Astrocyte (in vitro differentiated cells and primary cell): Measurements from ENCODE around the gene ARHGAP44. TPM values are rescaled to one million over a fixed set of nuclear protein-coding genes. Genes with fewer than 3 reads are reported as not detected.

Source experiments
- DNase-seq: peaks from one replicate; pipeline ENCODE4 v3.0.0-alpha.2; 2010; ENCODE audit warnings: low read depth
- FAIRE-seq: peaks from 2 replicates; lab custom pipeline; 2011; peaks lifted over from hg19 to GRCh38; lab: Jason Lieb, UNC
- H2AFZ ChIP-seq: 2 replicates; pipeline ENCODE4 v1.6.0; 2012; ENCODE audit warnings: low read depth, low read length, inconsistent platforms
- H3K27ac ChIP-seq: 2 replicates; pipeline ENCODE4 v1.5.1; 2011; ENCODE audit warnings: low read depth, low read length, inconsistent platforms
- H3K27me3 ChIP-seq: 2 replicates; pipeline ENCODE4 v1.6.0; 2011; ENCODE audit warnings: low read length, inconsistent platforms; ENCODE audit not compliant: insufficient read depth
- H3K36me3 ChIP-seq: 2 replicates; pipeline ENCODE4 v1.5.1; 2011; ENCODE audit warnings: low read length, inconsistent platforms; ENCODE audit not compliant: insufficient read depth
- H3K4me1 ChIP-seq: 2 replicates; pipeline ENCODE4 v1.5.1; 2011; ENCODE audit warnings: low read length, inconsistent platforms; ENCODE audit not compliant: insufficient read depth
- H3K4me2 ChIP-seq: 2 replicates; pipeline ENCODE4 v1.6.0; 2012; ENCODE audit warnings: low read length, inconsistent platforms
- H3K4me3 ChIP-seq: 2 replicates; pipeline ENCODE4 v1.5.1; 2011; ENCODE audit warnings: low read depth, mild to moderate bottlenecking, low read length, inconsistent platforms; ENCODE audit not compliant: insufficient read depth
- H3K79me2 ChIP-seq: 2 replicates; pipeline ENCODE4 v1.6.0; 2012; ENCODE audit warnings: mild to moderate bottlenecking, low read length, inconsistent platforms; ENCODE audit not compliant: insufficient read depth
- H3K9ac ChIP-seq: 2 replicates; pipeline ENCODE4 v1.6.0; 2012; ENCODE audit warnings: mild to moderate bottlenecking, low read length, inconsistent platforms
- H3K9me3 ChIP-seq: 2 replicates; pipeline ENCODE4 v1.5.1; 2012; ENCODE audit warnings: low read depth, mild to moderate bottlenecking, low read length, inconsistent platforms; ENCODE audit not compliant: insufficient read depth
- H4K20me1 ChIP-seq: 2 replicates; pipeline ENCODE4 v1.6.0; 2012; ENCODE audit warnings: low read length, inconsistent platforms; ENCODE audit not compliant: insufficient read depth
- H3K27ac Mint-ChIP-seq: one replicate; pipeline ENCODE4 v1.8.0; 2021; ENCODE audit warnings: mild to moderate bottlenecking, mixed read lengths; ENCODE audit not compliant: unreplicated experiment
- H3K27me3 Mint-ChIP-seq: one replicate; pipeline ENCODE4 v1.8.0; 2021; ENCODE audit warnings: low read depth, mixed read lengths; ENCODE audit not compliant: unreplicated experiment
- H3K36me3 Mint-ChIP-seq: one replicate; pipeline ENCODE4 v1.8.0; 2021; ENCODE audit warnings: low read depth, mixed read lengths; ENCODE audit not compliant: unreplicated experiment
- H3K4me1 Mint-ChIP-seq: one replicate; pipeline ENCODE4 v1.8.0; 2021; ENCODE audit warnings: low read depth, mixed read lengths; ENCODE audit not compliant: unreplicated experiment
- H3K4me3 Mint-ChIP-seq: one replicate; pipeline ENCODE4 v1.8.0; 2021; ENCODE audit warnings: mild to moderate bottlenecking, moderate library complexity, mixed read lengths; ENCODE audit not compliant: unreplicated experiment
- H3K9me3 Mint-ChIP-seq: one replicate; pipeline ENCODE4 v1.8.0; 2021; ENCODE audit warnings: mild to moderate bottlenecking, mixed read lengths; ENCODE audit not compliant: unreplicated experiment
- EZH2 ChIP-seq: IDR thresholded peaks from 2 replicates; pipeline ENCODE4 v1.6.1; 2012; ENCODE audit warnings: mild to moderate bottlenecking, low read length, inconsistent platforms; ENCODE audit not compliant: insufficient read depth
- total RNA-seq: library from RNA; stranded (reverse); gene quantifications from 2 replicates; pipeline ENCODE4 v1.2.1, GENCODE V29; 2021
- TF ChIP-seq, protein P1 (sequence below): IDR thresholded peaks from 2 replicates; pipeline ENCODE4 v1.5.1; 2011; ENCODE audit warnings: low read depth, mild to moderate bottlenecking, inconsistent platforms, low read length, moderate library complexity; ENCODE audit not compliant: insufficient read depth

ARHGAP44 gene
- total RNA-seq, 1 donor from 2014 or later, result 3.0 TPM

DNA sequence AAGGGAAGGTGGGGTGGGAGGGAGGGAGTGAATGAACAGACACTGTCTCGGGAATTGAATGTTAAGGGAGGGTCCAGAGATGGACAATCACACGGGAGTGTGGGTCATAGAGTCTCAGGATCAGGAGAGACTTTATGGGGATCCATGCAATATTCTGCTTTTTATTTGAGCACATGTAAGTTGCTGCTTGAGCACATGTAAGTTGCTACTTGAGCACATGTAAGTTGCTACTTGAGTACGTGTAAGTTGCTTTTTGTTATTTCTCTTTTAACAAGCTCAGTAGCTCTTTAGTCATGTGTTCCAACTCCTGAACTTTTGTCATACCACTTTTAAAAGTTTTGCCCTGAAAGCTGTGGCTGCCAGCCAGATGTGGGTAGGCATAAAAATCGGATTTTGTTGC, 110.3 kb downstream of the ARHGAP44 start:
- Mint-ChIP-seq H3K4me3 (no peak overlapping the region), H3K36me3 (no peaks in the 10 kb centered on the region), H3K27me3 (no peaks in the 10 kb centered on the region), H3K4me1 (no peaks in the 10 kb centered on the region), H3K27ac (no peak overlapping the region), H3K9me3 (peaks cover 2% of the 10 kb centered on the region)
- Histone ChIP-seq H3K27ac (no peak overlapping the region), H3K36me3 (no peaks in the 10 kb centered on the region), H2AFZ (no peak overlapping the region), H3K4me1 (no peaks in the 10 kb centered on the region), H3K4me3 (no peak overlapping the region), H3K9me3 (peaks cover 7% of the 10 kb centered on the region), H3K4me2 (no peak overlapping the region), H3K27me3 (no peaks in the 10 kb centered on the region), H3K79me2 (no peaks in the 10 kb centered on the region), H3K9ac (no peak overlapping the region), H4K20me1 (no peaks in the 10 kb centered on the region)
- DNase-seq (no peak), FAIRE-seq (no peak)
- TF ChIP-seq EZH2, result no peak
- TF ChIP-seq, protein P1, sequence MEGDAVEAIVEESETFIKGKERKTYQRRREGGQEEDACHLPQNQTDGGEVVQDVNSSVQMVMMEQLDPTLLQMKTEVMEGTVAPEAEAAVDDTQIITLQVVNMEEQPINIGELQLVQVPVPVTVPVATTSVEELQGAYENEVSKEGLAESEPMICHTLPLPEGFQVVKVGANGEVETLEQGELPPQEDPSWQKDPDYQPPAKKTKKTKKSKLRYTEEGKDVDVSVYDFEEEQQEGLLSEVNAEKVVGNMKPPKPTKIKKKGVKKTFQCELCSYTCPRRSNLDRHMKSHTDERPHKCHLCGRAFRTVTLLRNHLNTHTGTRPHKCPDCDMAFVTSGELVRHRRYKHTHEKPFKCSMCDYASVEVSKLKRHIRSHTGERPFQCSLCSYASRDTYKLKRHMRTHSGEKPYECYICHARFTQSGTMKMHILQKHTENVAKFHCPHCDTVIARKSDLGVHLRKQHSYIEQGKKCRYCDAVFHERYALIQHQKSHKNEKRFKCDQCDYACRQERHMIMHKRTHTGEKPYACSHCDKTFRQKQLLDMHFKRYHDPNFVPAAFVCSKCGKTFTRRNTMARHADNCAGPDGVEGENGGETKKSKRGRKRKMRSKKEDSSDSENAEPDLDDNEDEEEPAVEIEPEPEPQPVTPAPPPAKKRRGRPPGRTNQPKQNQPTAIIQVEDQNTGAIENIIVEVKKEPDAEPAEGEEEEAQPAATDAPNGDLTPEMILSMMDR, result no peak

DNA sequence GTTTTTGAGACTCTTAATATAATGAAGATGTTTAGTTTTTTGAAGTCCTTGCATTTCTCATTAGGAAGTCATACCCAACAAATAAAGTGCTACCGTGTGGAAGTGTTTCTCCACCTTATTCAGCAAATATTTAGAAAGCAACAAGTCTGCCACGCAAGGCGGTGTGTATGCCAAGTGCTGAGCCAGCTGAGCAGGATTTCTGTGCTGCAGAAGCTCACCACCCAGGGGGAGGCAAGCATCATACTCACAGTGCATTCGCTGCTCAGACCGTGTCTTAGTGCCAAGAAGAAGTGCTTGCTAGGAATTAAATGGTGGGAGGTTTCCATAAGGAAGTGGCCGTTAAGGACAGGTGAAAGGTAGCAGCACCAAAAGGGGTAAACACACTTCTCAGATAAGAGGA, 111.2 kb downstream of the ARHGAP44 start:
- H3K27ac ChIP-seq, result no peak overlapping the region
- no peaks in the 10 kb centered on the region for H3K27me3 Mint-ChIP-seq
- H3K36me3 Mint-ChIP-seq, result no peaks in the 10 kb centered on the region
- H3K27ac Mint-ChIP-seq, result no peak overlapping the region
- FAIRE-seq (no peak), DNase-seq (no peak)
- no peaks in the 10 kb centered on the region for H3K27me3 ChIP-seq
- peaks cover 2% of the 10 kb centered on the region for H3K9me3 Mint-ChIP-seq
- TF ChIP-seq EZH2, result no peak
- TF ChIP-seq, protein P1, result no peak
- H4K20me1 ChIP-seq, result no peaks in the 10 kb centered on the region
- no peak overlapping the region for H2AFZ ChIP-seq
- no peaks in the 10 kb centered on the region for H3K4me1 Mint-ChIP-seq
- peaks cover 7% of the 10 kb centered on the region for H3K9me3 ChIP-seq
- H3K4me1 ChIP-seq, result no peaks in the 10 kb centered on the region
- H3K36me3 ChIP-seq, result no peaks in the 10 kb centered on the region
- no peaks in the 10 kb centered on the region for H3K79me2 ChIP-seq
- H3K4me3 Mint-ChIP-seq, result no peak overlapping the region
- H3K9ac ChIP-seq, result no peak overlapping the region
- H3K4me3 ChIP-seq, result no peak overlapping the region
- no peak overlapping the region for H3K4me2 ChIP-seq

DNA sequence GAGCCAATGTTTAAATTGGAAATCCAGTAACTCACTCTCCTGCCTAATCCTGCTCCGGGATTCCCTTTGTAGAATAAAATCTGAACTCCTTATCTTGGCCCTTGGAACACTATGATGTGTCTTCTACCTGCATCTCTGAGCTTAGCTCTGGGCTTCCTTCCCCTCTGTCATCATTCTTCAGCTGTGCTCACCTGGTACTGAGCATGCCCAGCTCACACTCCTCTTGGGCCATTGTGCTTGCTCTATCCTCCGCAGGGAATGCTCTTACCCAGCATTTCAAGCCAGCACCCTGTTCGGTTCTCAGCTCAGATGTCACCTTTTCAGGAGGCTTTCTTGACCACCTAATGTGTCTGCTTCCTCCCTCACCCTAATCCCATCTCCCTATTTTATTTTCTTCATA, 112.7 kb downstream of the ARHGAP44 start:
- H3K9ac ChIP-seq, result no peak overlapping the region
- H3K27ac ChIP-seq, result no peak overlapping the region
- FAIRE-seq (no peak), DNase-seq (no peak)
- H3K27ac Mint-ChIP-seq, result no peak overlapping the region
- H3K27me3 ChIP-seq, result no peaks in the 10 kb centered on the region
- H3K4me1 Mint-ChIP-seq, result no peaks in the 10 kb centered on the region
- H3K4me3 ChIP-seq, result no peak overlapping the region
- no peak for TF ChIP-seq EZH2
- TF ChIP-seq, protein P1, result no peak
- no peaks in the 10 kb centered on the region for H3K36me3 Mint-ChIP-seq
- H3K4me3 Mint-ChIP-seq, result no peak overlapping the region
- H2AFZ ChIP-seq, result no peak overlapping the region
- H3K4me2 ChIP-seq, result no peak overlapping the region
- peaks cover 2% of the 10 kb centered on the region for H3K9me3 Mint-ChIP-seq
- no peaks in the 10 kb centered on the region for H3K79me2 ChIP-seq
- H3K9me3 ChIP-seq, result peaks cover 7% of the 10 kb centered on the region
- H3K36me3 ChIP-seq, result no peaks in the 10 kb centered on the region
- no peaks in the 10 kb centered on the region for H3K27me3 Mint-ChIP-seq
- no peaks in the 10 kb centered on the region for H3K4me1 ChIP-seq
- no peaks in the 10 kb centered on the region for H4K20me1 ChIP-seq
